ENCODE data around the gene MAMSTR.

MAMSTR gene

DNA sequence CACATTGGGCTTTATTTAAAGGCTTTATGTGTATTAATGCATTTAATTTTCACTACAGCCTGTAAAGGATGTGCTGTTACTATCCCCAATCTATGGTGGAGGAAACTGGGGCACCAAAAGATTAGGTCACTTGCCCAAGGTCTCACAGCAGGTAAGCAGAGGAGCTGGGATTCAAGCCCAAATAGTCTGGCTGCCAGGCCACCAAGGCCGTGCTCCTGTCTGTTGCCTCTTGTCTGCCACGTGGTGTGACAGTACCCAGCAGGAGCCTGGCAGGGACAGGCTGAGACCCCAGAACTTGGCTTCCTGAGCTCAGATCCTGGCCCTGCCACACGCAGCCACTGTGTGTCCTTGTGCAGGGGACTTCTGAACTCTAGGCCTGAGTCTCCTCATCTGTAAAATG is 51.2 kb downstream of the MAMSTR start:
- no peaks in the 10 kb centered on the region for H3K9me2 ChIP-seq (ENCODE audit: low read depth, low read length)
- H3F3A ChIP-seq (ENCODE audit: insufficient read depth, low read length): no peaks in the 10 kb centered on the region
- TF ChIP-seq, protein P1, sequence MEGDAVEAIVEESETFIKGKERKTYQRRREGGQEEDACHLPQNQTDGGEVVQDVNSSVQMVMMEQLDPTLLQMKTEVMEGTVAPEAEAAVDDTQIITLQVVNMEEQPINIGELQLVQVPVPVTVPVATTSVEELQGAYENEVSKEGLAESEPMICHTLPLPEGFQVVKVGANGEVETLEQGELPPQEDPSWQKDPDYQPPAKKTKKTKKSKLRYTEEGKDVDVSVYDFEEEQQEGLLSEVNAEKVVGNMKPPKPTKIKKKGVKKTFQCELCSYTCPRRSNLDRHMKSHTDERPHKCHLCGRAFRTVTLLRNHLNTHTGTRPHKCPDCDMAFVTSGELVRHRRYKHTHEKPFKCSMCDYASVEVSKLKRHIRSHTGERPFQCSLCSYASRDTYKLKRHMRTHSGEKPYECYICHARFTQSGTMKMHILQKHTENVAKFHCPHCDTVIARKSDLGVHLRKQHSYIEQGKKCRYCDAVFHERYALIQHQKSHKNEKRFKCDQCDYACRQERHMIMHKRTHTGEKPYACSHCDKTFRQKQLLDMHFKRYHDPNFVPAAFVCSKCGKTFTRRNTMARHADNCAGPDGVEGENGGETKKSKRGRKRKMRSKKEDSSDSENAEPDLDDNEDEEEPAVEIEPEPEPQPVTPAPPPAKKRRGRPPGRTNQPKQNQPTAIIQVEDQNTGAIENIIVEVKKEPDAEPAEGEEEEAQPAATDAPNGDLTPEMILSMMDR (IDR thresholded peaks at IDR 0.05; ENCODE audit: low read length): no peak
- no peak for TF ChIP-seq EZH2 (IDR thresholded peaks at IDR 0.05; ENCODE audit: borderline replicate concordance, low read length)
- H3K27me3 ChIP-seq (ENCODE audit: insufficient read depth, low read length): no peaks in the 10 kb centered on the region
- H3K4me2 ChIP-seq (ENCODE audit: low read length): no peak overlapping the region
- no peak overlapping the region for H3K4me3 ChIP-seq (ENCODE audit: low read depth, low read length, poor library complexity, severe bottlenecking)
- no peaks in the 10 kb centered on the region for H3K4me1 ChIP-seq (ENCODE audit: insufficient read depth, low read length, severe bottlenecking)
- H3K9ac ChIP-seq (ENCODE audit: low read length): no peak overlapping the region
- no peaks in the 10 kb centered on the region for H4K20me1 ChIP-seq (ENCODE audit: insufficient read depth, low read length)
- no peak overlapping the region for H3K27ac ChIP-seq (ENCODE audit: low read depth, low read length, poor library complexity, severe bottlenecking)
- H3K9me3 ChIP-seq (ENCODE audit: low read length): no peaks in the 10 kb centered on the region
- no peaks in the 10 kb centered on the region for H3K79me2 ChIP-seq (ENCODE audit: insufficient read depth, low read length)
- H2AFZ ChIP-seq (ENCODE audit: low read length): no peak overlapping the region
- no peaks in the 10 kb centered on the region for H3K36me3 ChIP-seq (ENCODE audit: insufficient read depth, low read length)

DNA sequence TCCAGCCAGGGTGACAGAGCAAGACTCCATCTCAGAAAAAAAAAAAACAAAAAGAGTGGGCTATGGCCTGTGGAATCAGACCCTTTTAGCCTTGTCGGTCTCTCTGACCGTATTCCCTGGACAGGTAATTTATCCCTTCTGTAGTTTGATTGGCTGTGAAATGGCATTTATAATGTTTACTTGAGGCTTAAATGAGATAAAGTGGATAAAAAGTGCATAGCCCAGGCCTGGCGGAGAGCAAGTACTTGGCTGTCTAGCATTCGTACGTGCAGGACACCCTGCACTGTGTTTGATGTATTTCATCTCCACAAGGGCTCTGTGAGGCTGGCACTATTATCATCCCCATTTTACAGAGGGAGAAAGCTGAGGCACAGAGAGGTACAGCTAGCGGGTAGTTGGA is 53.7 kb downstream of the MAMSTR start:
- Histone ChIP-seq H3K9ac (ENCODE audit: low read length) (no peak overlapping the region), H3K9me3 (ENCODE audit: low read length) (no peaks in the 10 kb centered on the region), H3K79me2 (ENCODE audit: insufficient read depth, low read length) (no peaks in the 10 kb centered on the region), H3K27me3 (ENCODE audit: insufficient read depth, low read length) (no peaks in the 10 kb centered on the region), H3K4me2 (ENCODE audit: low read length) (no peak overlapping the region), H3K27ac (ENCODE audit: low read depth, low read length, poor library complexity, severe bottlenecking) (no peak overlapping the region), H3K9me2 (ENCODE audit: low read depth, low read length) (no peaks in the 10 kb centered on the region), H3K36me3 (ENCODE audit: insufficient read depth, low read length) (no peaks in the 10 kb centered on the region), H3K4me1 (ENCODE audit: insufficient read depth, low read length, severe bottlenecking) (no peaks in the 10 kb centered on the region), H2AFZ (ENCODE audit: low read length) (no peak overlapping the region), H3K4me3 (ENCODE audit: low read depth, low read length, poor library complexity, severe bottlenecking) (no peak overlapping the region), H3F3A (ENCODE audit: insufficient read depth, low read length) (no peaks in the 10 kb centered on the region), H4K20me1 (ENCODE audit: insufficient read depth, low read length) (no peaks in the 10 kb centered on the region)
- TF ChIP-seq, protein P1 (IDR thresholded peaks at IDR 0.05; ENCODE audit: low read length): no peak
- TF ChIP-seq EZH2 (IDR thresholded peaks at IDR 0.05; ENCODE audit: borderline replicate concordance, low read length): no peak

DNA sequence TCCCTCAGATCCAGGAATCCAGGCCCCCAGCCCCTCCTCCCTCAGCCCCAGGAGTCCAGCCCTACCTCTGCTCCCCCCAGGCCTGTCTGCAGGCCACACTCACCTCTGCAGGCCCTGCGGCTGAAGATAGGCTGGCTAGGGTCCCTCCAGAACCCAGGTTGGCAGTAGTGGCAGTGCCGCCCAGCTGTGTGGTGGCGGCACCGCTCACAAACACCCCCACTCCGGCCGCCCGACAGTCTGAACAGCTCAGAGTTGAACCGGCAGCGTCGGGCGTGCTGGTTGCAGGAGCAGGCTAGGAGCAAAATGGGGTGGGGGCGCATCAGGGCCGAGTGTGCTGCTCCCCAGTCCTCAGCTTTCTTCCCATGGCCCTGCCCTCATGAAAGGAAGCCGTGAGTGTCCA is 55.0 kb downstream of the MAMSTR start:
- no peaks in the 10 kb centered on the region for H3K9me2 ChIP-seq (ENCODE audit: low read depth, low read length)
- no peaks in the 10 kb centered on the region for H3K4me1 ChIP-seq (ENCODE audit: insufficient read depth, low read length, severe bottlenecking)
- H3K79me2 ChIP-seq (ENCODE audit: insufficient read depth, low read length): no peaks in the 10 kb centered on the region
- H3K27ac ChIP-seq (ENCODE audit: low read depth, low read length, poor library complexity, severe bottlenecking): no peak overlapping the region
- H3K9ac ChIP-seq (ENCODE audit: low read length): no peak overlapping the region
- no peak overlapping the region for H2AFZ ChIP-seq (ENCODE audit: low read length)
- no peaks in the 10 kb centered on the region for H3K27me3 ChIP-seq (ENCODE audit: insufficient read depth, low read length)
- TF ChIP-seq EZH2 (IDR thresholded peaks at IDR 0.05; ENCODE audit: borderline replicate concordance, low read length): no peak
- TF ChIP-seq, protein P1 (IDR thresholded peaks at IDR 0.05; ENCODE audit: low read length): no peak
- no peaks in the 10 kb centered on the region for H4K20me1 ChIP-seq (ENCODE audit: insufficient read depth, low read length)
- no peak overlapping the region for H3K4me2 ChIP-seq (ENCODE audit: low read length)
- no peaks in the 10 kb centered on the region for H3K9me3 ChIP-seq (ENCODE audit: low read length)
- no peak overlapping the region for H3K4me3 ChIP-seq (ENCODE audit: low read depth, low read length, poor library complexity, severe bottlenecking)
- no peaks in the 10 kb centered on the region for H3F3A ChIP-seq (ENCODE audit: insufficient read depth, low read length)
- no peaks in the 10 kb centered on the region for H3K36me3 ChIP-seq (ENCODE audit: insufficient read depth, low read length)
